ENCODE results near the gene HSBP1L1. TPM values are rescaled to one million over a fixed set of nuclear protein-coding genes. Genes with fewer than 3 reads are reported as not detected.
A peak's percentile ranks its signal among the peaks of the same experiment; 100 is the strongest.

Gene HSBP1L1
- total and polyA plus RNA-seq, 2 of the 13 experiments (the other 11 are each of a cell fraction or from before 2014, with no cell fraction given): 22.6 to 45.1 TPM

DNA sequence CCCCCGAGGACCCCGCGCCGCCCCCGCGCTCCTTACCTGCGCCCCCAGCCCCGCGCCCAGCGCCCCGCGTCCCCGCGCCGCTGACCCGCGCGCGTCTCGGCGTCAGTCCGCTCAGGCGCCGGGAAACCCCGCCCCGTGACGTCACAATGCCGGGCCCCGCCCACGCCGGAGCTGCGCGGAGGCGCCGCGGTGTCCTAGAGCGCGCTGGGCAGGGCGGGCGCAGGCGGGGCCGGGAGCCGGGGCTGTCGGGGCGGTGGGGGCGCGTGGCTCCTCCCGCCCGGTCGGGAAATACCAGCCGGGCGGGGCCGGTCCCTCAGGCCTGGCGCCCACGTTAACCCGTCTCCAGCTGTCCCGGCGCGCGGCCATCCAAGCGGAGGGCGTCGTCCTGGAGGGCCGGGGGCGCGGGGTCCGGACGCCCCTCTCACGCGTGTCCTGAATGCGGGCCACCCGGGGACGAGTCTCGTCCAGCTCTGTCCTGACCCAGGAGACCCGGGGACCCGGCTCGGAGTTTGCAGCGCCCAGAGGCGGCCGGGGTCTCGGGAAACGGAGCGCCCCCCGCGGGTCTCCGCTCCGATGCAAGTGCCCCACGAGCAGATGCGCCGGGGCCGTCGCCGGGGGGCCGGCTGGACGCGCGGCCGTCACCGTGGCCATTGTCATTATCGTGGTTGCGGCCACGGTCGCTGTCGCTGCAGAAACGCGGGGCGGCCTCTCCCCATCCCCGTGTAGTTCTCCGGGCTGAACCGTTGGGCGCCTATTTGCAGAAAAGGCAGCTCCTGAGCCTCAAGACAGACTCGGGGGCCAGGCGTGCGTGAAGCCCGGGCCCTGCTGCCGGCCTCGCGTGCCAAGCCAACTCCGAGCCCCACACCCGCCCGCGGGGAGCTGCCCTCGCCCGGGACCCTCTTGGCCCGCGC lies 12.6 kb upstream of the HSBP1L1 start, which contains the start of gene SLC66A2 (continued):
- TF ChIP-seq MEIS2 (CRISPR knock-in tag; IDR thresholded peaks at IDR 0.05) (0 out of 2 replicates have a peak, but pooled peaks have one; percentile 48), ELF1 (CRISPR knock-in tag; IDR thresholded peaks at IDR 0.05) (no peak), ZNF615 (CRISPR knock-in tag; IDR thresholded peaks at IDR 0.05; ENCODE audit: borderline replicate concordance) (no peak), KLF12 (CRISPR knock-in tag; IDR thresholded peaks at IDR 0.05; ENCODE audit: borderline replicate concordance) (0 out of 2 replicates have a peak, but pooled peaks have one; percentile 27), ZNF776 (CRISPR knock-in tag; IDR thresholded peaks at IDR 0.05) (peak; percentile 46; the same call in 1 of the 2 replicates), TCF12 (IDR thresholded peaks at IDR 0.05) (no peak), TCF12 (CRISPR knock-in tag; IDR thresholded peaks at IDR 0.05) (peak; percentile 34; the same call in 1 of the 2 replicates), SP2 (CRISPR knock-in tag; IDR thresholded peaks at IDR 0.05) (no peak), RBM22 (optimal IDR thresholded peaks at IDR 0.05; ENCODE audit: low read length) (no peak), FOSL2 (CRISPR knock-in tag; IDR thresholded peaks at IDR 0.05) (peak; percentile 3; the same call in 1 of the 2 replicates), ISL2 (CRISPR knock-in tag; IDR thresholded peaks at IDR 0.05) (no peak), ZNF337 (CRISPR knock-in tag; IDR thresholded peaks at IDR 0.05; ENCODE audit: borderline replicate concordance, low read depth) (no peak), NFYB (CRISPR knock-in tag; IDR thresholded peaks at IDR 0.05) (no peak), FOXO1 (CRISPR knock-in tag; IDR thresholded peaks at IDR 0.05) (peak; percentile 8; the same call in 1 of the 2 replicates)
- TF ChIP-seq, protein P1, sequence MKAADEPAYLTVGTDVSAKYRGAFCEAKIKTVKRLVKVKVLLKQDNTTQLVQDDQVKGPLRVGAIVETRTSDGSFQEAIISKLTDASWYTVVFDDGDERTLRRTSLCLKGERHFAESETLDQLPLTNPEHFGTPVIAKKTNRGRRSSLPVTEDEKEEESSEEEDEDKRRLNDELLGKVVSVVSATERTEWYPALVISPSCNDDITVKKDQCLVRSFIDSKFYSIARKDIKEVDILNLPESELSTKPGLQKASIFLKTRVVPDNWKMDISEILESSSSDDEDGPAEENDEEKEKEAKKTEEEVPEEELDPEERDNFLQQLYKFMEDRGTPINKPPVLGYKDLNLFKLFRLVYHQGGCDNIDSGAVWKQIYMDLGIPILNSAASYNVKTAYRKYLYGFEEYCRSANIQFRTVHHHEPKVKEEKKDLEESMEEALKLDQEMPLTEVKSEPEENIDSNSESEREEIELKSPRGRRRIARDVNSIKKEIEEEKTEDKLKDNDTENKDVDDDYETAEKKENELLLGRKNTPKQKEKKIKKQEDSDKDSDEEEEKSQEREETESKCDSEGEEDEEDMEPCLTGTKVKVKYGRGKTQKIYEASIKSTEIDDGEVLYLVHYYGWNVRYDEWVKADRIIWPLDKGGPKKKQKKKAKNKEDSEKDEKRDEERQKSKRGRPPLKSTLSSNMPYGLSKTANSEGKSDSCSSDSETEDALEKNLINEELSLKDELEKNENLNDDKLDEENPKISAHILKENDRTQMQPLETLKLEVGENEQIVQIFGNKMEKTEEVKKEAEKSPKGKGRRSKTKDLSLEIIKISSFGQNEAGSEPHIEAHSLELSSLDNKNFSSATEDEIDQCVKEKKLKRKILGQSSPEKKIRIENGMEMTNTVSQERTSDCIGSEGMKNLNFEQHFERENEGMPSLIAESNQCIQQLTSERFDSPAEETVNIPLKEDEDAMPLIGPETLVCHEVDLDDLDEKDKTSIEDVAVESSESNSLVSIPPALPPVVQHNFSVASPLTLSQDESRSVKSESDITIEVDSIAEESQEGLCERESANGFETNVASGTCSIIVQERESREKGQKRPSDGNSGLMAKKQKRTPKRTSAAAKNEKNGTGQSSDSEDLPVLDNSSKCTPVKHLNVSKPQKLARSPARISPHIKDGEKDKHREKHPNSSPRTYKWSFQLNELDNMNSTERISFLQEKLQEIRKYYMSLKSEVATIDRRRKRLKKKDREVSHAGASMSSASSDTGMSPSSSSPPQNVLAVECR (CRISPR knock-in tag; IDR thresholded peaks at IDR 0.05; ENCODE audit: borderline replicate concordance): peak; percentile 63; the same call in 1 of the 2 replicates
- TF ChIP-seq, protein P2, sequence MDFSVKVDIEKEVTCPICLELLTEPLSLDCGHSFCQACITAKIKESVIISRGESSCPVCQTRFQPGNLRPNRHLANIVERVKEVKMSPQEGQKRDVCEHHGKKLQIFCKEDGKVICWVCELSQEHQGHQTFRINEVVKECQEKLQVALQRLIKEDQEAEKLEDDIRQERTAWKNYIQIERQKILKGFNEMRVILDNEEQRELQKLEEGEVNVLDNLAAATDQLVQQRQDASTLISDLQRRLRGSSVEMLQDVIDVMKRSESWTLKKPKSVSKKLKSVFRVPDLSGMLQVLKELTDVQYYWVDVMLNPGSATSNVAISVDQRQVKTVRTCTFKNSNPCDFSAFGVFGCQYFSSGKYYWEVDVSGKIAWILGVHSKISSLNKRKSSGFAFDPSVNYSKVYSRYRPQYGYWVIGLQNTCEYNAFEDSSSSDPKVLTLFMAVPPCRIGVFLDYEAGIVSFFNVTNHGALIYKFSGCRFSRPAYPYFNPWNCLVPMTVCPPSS (IDR thresholded peaks at IDR 0.05): no peak
- TF ChIP-seq, protein P3, sequence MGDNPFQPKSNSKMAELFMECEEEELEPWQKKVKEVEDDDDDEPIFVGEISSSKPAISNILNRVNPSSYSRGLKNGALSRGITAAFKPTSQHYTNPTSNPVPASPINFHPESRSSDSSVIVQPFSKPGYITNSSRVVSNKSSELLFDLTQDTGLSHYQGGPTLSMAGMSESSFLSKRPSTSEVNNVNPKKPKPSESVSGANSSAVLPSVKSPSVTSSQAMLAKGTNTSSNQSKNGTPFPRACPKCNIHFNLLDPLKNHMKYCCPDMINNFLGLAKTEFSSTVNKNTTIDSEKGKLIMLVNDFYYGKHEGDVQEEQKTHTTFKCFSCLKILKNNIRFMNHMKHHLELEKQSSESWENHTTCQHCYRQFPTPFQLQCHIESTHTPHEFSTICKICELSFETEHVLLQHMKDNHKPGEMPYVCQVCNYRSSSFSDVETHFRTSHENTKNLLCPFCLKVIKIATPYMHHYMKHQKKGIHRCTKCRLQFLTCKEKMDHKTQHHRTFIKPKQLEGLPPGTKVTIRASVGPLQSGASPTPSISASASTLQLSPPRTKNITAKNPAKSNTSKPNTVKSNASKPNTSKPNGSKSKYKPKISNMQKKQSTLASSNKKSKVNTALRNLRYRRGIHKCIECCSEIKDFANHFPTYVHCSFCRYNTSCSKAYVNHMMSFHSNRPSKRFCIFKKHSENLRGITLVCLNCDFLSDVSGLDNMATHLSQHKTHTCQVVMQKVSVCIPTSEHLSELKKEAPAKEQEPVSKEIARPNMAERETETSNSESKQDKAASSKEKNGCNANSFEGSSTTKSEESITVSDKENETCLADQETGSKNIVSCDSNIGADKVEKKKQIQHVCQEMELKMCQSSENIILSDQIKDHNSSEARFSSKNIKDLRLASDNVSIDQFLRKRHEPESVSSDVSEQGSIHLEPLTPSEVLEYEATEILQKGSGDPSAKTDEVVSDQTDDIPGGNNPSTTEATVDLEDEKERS (CRISPR knock-in tag; IDR thresholded peaks at IDR 0.05): no peak
- TF ChIP-seq, protein P4, sequence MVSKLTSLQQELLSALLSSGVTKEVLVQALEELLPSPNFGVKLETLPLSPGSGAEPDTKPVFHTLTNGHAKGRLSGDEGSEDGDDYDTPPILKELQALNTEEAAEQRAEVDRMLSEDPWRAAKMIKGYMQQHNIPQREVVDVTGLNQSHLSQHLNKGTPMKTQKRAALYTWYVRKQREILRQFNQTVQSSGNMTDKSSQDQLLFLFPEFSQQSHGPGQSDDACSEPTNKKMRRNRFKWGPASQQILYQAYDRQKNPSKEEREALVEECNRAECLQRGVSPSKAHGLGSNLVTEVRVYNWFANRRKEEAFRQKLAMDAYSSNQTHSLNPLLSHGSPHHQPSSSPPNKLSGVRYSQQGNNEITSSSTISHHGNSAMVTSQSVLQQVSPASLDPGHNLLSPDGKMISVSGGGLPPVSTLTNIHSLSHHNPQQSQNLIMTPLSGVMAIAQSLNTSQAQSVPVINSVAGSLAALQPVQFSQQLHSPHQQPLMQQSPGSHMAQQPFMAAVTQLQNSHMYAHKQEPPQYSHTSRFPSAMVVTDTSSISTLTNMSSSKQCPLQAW (CRISPR knock-in tag; IDR thresholded peaks at IDR 0.05): no peak

Measured in HepG2 (cell line).